ENCODE measurements around the gene ATG2B.

DNA sequence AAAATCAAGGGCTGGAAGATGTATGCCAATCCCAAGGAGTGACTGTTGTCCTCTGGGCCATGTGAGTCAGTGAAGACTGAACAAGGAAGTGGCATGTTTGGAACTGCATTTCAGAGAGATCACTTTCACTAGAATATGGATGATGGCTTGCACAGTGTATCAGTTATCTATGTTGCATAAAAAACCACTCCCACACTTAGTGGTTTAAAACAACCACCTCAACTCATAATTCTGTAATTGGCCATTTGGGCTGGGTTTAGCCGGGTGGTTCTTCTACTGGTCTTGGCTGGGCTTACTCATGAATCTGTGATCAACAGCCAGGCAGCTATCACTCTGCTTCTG lies 91.7 kb downstream of the ATG2B start:
- TF ChIP-seq POLR2A (IDR thresholded peaks at IDR 0.05) = no peak
- TF ChIP-seq, protein P1, sequence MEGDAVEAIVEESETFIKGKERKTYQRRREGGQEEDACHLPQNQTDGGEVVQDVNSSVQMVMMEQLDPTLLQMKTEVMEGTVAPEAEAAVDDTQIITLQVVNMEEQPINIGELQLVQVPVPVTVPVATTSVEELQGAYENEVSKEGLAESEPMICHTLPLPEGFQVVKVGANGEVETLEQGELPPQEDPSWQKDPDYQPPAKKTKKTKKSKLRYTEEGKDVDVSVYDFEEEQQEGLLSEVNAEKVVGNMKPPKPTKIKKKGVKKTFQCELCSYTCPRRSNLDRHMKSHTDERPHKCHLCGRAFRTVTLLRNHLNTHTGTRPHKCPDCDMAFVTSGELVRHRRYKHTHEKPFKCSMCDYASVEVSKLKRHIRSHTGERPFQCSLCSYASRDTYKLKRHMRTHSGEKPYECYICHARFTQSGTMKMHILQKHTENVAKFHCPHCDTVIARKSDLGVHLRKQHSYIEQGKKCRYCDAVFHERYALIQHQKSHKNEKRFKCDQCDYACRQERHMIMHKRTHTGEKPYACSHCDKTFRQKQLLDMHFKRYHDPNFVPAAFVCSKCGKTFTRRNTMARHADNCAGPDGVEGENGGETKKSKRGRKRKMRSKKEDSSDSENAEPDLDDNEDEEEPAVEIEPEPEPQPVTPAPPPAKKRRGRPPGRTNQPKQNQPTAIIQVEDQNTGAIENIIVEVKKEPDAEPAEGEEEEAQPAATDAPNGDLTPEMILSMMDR (IDR thresholded peaks at IDR 0.05 in 4 of 5, conservative IDR thresholded peaks at IDR 0.05 in 1 of 5) = no peak

Data from gastrocnemius medialis (tissue), 4 donors.